Liver (tissue), 9 donors: ENCODE data around the gene MAPKAPK2. TPM values are rescaled to one million over a fixed set of nuclear protein-coding genes. Genes with fewer than 3 reads are reported as not detected.

Source experiments
- DNase-seq: peaks from one replicate; pipeline ENCODE4 v3.0.0-alpha.2; 2017; ENCODE audit warnings: low spot score
- H3K27ac ChIP-seq, 2 donors: one replicate each; pipeline ENCODE4 v1.7.0; 2013; ENCODE audit warnings: inconsistent platforms in 2 of 2, low read length in 2 of 2, control low read depth in 1 of 2, low read depth in 1 of 2, mild to moderate bottlenecking in 1 of 2
- H3K27me3 ChIP-seq, 4 donors: one replicate each; pipeline versions ENCODE4 v1.6.1 to v1.7.0; 2013; ENCODE audit warnings: low read length in 3 of 4, inconsistent platforms in 1 of 4, mild to moderate bottlenecking in 1 of 4, moderate library complexity in 1 of 4; ENCODE audit not compliant: control insufficient read depth in 4 of 4, insufficient read depth in 4 of 4
- H3K36me3 ChIP-seq, 4 donors: one replicate each; pipeline versions ENCODE4 v1.6.1 to v1.7.0; 2013; ENCODE audit warnings: low read length in 3 of 4, mild to moderate bottlenecking in 3 of 4, low read depth in 1 of 4, moderate library complexity in 1 of 4; ENCODE audit not compliant: control insufficient read depth in 4 of 4, insufficient read depth in 3 of 4
- H3K4me1 ChIP-seq, 4 donors: one replicate each; pipeline versions ENCODE4 v1.6.1 to v1.7.0; 2013; ENCODE audit warnings: low read length in 3 of 4, mild to moderate bottlenecking in 3 of 4, moderate library complexity in 1 of 4; ENCODE audit not compliant: control insufficient read depth in 4 of 4, insufficient read depth in 4 of 4
- H3K4me3 ChIP-seq, 3 donors: one replicate each; pipeline versions ENCODE4 v1.6.1 to v1.7.0; 2013; ENCODE audit warnings: low read length in 3 of 3, control low read depth in 1 of 3, low read depth in 1 of 3, mild to moderate bottlenecking in 1 of 3
- H3K9ac ChIP-seq, 2 donors: one replicate each; pipeline ENCODE4 v1.7.0; 2013; ENCODE audit warnings: low read length in 2 of 2, mild to moderate bottlenecking in 2 of 2, moderate library complexity in 2 of 2, control low read depth in 1 of 2, low read depth in 1 of 2
- H3K9me3 ChIP-seq, 4 donors: one replicate each; pipeline versions ENCODE4 v1.6.1 to v1.7.0; 2013; ENCODE audit warnings: low read length in 3 of 4; ENCODE audit not compliant: control insufficient read depth in 4 of 4
- ATF3 ChIP-seq: IDR thresholded peaks from 2 replicates; pipeline ENCODE4 v1.6.1; 2016; ENCODE audit warnings: antibody characterized with exemption
- EGR1 ChIP-seq, 2 donors: IDR thresholded peaks; 2 replicates each; pipeline ENCODE4 v1.6.1; 2016 to 2018; ENCODE audit warnings: antibody characterized with exemption in 2 of 2, low read depth in 2 of 2
- FOXA1 ChIP-seq: IDR thresholded peaks from 2 replicates; pipeline ENCODE4 v1.6.1; 2016; ENCODE audit warnings: antibody characterized with exemption
- FOXA2 ChIP-seq: IDR thresholded peaks from 2 replicates; pipeline ENCODE4 v1.6.1; 2016; ENCODE audit warnings: antibody characterized with exemption
- GABPA ChIP-seq, 2 donors: IDR thresholded peaks in 1 of 2; conservative IDR thresholded peaks in 1 of 2; 2 replicates each; pipeline ENCODE4 v1.6.1; 2016; ENCODE audit warnings: antibody characterized with exemption in 2 of 2, mild to moderate bottlenecking in 1 of 2, moderate library complexity in 1 of 2
- HNF4A ChIP-seq, 2 donors: conservative IDR thresholded peaks; 2 replicates each; pipeline ENCODE4 v1.6.1; 2016; ENCODE audit warnings: antibody characterized with exemption in 2 of 2, mild to moderate bottlenecking in 2 of 2
- HNF4G ChIP-seq: IDR thresholded peaks from 2 replicates; pipeline ENCODE4 v1.6.1; 2016; ENCODE audit warnings: antibody characterized with exemption
- JUND ChIP-seq, 2 donors: IDR thresholded peaks; 2 replicates each; pipeline ENCODE4 v1.6.1; 2016; ENCODE audit warnings: antibody characterized with exemption in 2 of 2
- MAX ChIP-seq: IDR thresholded peaks from 2 replicates; pipeline ENCODE4 v1.6.1; 2016; ENCODE audit warnings: antibody characterized with exemption
- NR2F2 ChIP-seq: IDR thresholded peaks from 2 replicates; pipeline ENCODE4 v1.6.1; 2016; ENCODE audit warnings: antibody characterized with exemption
- RAD21 ChIP-seq, 2 donors: IDR thresholded peaks; 2 replicates each; pipeline ENCODE4 v1.6.1; 2016; ENCODE audit warnings: antibody characterized with exemption in 2 of 2, mild to moderate bottlenecking in 2 of 2
- REST ChIP-seq: IDR thresholded peaks from 2 replicates; pipeline ENCODE4 v1.6.1; 2016; ENCODE audit warnings: antibody characterized with exemption, mild to moderate bottlenecking
- SP1 ChIP-seq: IDR thresholded peaks from 2 replicates; pipeline ENCODE4 v1.6.1; 2018; ENCODE audit warnings: antibody characterized with exemption, mild to moderate bottlenecking
- TAF1 ChIP-seq: conservative IDR thresholded peaks from 2 replicates; pipeline ENCODE4 v1.6.1; 2016; ENCODE audit warnings: antibody characterized with exemption, mild to moderate bottlenecking
- YY1 ChIP-seq: IDR thresholded peaks from 2 replicates; pipeline ENCODE4 v1.6.1; 2016; ENCODE audit warnings: antibody characterized with exemption, mild to moderate bottlenecking
- ZBTB33 ChIP-seq: IDR thresholded peaks from 2 replicates; pipeline ENCODE4 v1.6.1; 2016; ENCODE audit warnings: antibody characterized with exemption
- WGBS: extraction: QIAGEN DNeasy Blood & Tissue Kit; methylation state at CpG from one replicate; pipeline ENCODE4 v1.1.7; 2013; 5-methylcytosine and 5-hydroxymethylcytosine counted together
- polyA plus RNA-seq, 2 donors: library from polyadenylated mRNA; stranded (reverse) in 1 of 2; unstranded in 1 of 2; fragments of 200-250 nt in 1 of 2; fragments of >200 nt in 1 of 2; fragmentation: Nextera tagmentation in 1 of 2; extraction: Ambion mirVana in 1 of 2; gene quantifications; one replicate each; pipeline versions ENCODE4 v1.2.1 to v1.2.3, GENCODE V29; 2013 to 2015
- total RNA-seq, 2 donors: library from RNA; depleted of rRNA; stranded (reverse); fragments of >200 nt; gene quantifications; one replicate each; pipeline ENCODE4 v1.2.3, GENCODE V29; 2014
- donor health status: healthy.
- donor health status: healthy.
- donor health status: healthy.
- donor health status: healthy.
- donor health status: healthy.

MAPKAPK2 gene
- total and polyA plus RNA-seq, 4 donors: 7.5 to 24.5 (median 14.7) TPM

- no peak for TF ChIP-seq HNF4A (conservative IDR thresholded peaks at IDR 0.05)
- TF ChIP-seq EGR1 (IDR thresholded peaks at IDR 0.05; ENCODE audit: low read depth in 2 of 2): no peak
- no peak for TF ChIP-seq ZBTB33
- TF ChIP-seq REST: no peak
- TF ChIP-seq RAD21 (IDR thresholded peaks at IDR 0.05): no peak
- TF ChIP-seq SP1: no peak
- TF ChIP-seq ATF3: no peak
- TF ChIP-seq TAF1: no peak
- no peak for TF ChIP-seq JUND (IDR thresholded peaks at IDR 0.05)
- TF ChIP-seq MAX: no peak
- no peak overlapping the region for H3K9ac ChIP-seq
- no peak overlapping the region for H3K27ac ChIP-seq
- no peak for DNase-seq
- H3K36me3 ChIP-seq: no peaks in the 10 kb centered on the region
- peaks cover 0 to 16% (median 8%) of the 10 kb centered on the region in 4 donors for H3K4me1 ChIP-seq
- no peaks in the 10 kb centered on the region for H3K9me3 ChIP-seq
- H3K27me3 ChIP-seq: no peaks in the 10 kb centered on the region
- H3K4me3 ChIP-seq: no peak overlapping the region
- 93% methylated on average over 4 of the region's 4 CpGs for WGBS
Measured at GRCh38 chr1:206655471-206655882, 29.2 kb upstream of the MAPKAPK2 start.

GRCh38 chr1:206656936-206657335 is 27.8 kb upstream of the MAPKAPK2 start:
- H3K4me3 ChIP-seq: no peak overlapping the region
- no peaks in the 10 kb centered on the region for H3K9me3 ChIP-seq
- no peaks in the 10 kb centered on the region for H3K27me3 ChIP-seq
- H3K36me3 ChIP-seq: no peaks in the 10 kb centered on the region
- no peak for DNase-seq
- WGBS: 80% methylated on average over 3 of the region's 3 CpGs
- peaks cover 0 to 16% (median 8%) of the 10 kb centered on the region in 4 donors for H3K4me1 ChIP-seq
- TF ChIP-seq TAF1: no peak
- TF ChIP-seq YY1: no peak
- no peak for TF ChIP-seq HNF4A (conservative IDR thresholded peaks at IDR 0.05)
- TF ChIP-seq REST: no peak
- no peak for TF ChIP-seq HNF4G
- TF ChIP-seq ZBTB33: no peak
- no peak for TF ChIP-seq ATF3
- no peak for TF ChIP-seq RAD21 (IDR thresholded peaks at IDR 0.05)
- no peak for TF ChIP-seq FOXA1
- no peak for TF ChIP-seq NR2F2
- TF ChIP-seq SP1: no peak
- TF ChIP-seq JUND (IDR thresholded peaks at IDR 0.05): no peak
- TF ChIP-seq MAX: no peak
- no peak for TF ChIP-seq FOXA2
- no peak for TF ChIP-seq GABPA (IDR thresholded peaks at IDR 0.05 in 1 of 2, conservative IDR thresholded peaks at IDR 0.05 in 1 of 2)
- no peak for TF ChIP-seq EGR1 (IDR thresholded peaks at IDR 0.05; ENCODE audit: low read depth in 2 of 2)
- H3K9ac ChIP-seq: no peak overlapping the region
- no peak overlapping the region for H3K27ac ChIP-seq
